Liver (tissue), 3 donors: ENCODE data around the gene KCNA1.

Experiments
- GABPA ChIP-seq, 2 donors: IDR thresholded peaks in 1 of 2; conservative IDR thresholded peaks in 1 of 2; 2 replicates each; pipeline ENCODE4 v1.6.1; 2016; ENCODE audit warnings: antibody characterized with exemption in 2 of 2, mild to moderate bottlenecking in 1 of 2, moderate library complexity in 1 of 2
- HNF4G ChIP-seq: IDR thresholded peaks from 2 replicates; pipeline ENCODE4 v1.6.1; 2016; ENCODE audit warnings: antibody characterized with exemption
- JUND ChIP-seq, 2 donors: IDR thresholded peaks; 2 replicates each; pipeline ENCODE4 v1.6.1; 2016; ENCODE audit warnings: antibody characterized with exemption in 2 of 2
- RAD21 ChIP-seq, 2 donors: IDR thresholded peaks; 2 replicates each; pipeline ENCODE4 v1.6.1; 2016; ENCODE audit warnings: antibody characterized with exemption in 2 of 2, mild to moderate bottlenecking in 2 of 2
- YY1 ChIP-seq: IDR thresholded peaks from 2 replicates; pipeline ENCODE4 v1.6.1; 2016; ENCODE audit warnings: antibody characterized with exemption, mild to moderate bottlenecking
- TF ChIP-seq, protein P1 (sequence below): fragments of 150-350 bp; IDR thresholded peaks from 2 replicates; pipeline ENCODE4 v1.5.1; 2017; ENCODE audit warnings: improper control_type of control experiment, low read depth, low read length; ENCODE audit not compliant: missing input control
- TF ChIP-seq, protein P2 (sequence below): IDR thresholded peaks from 2 replicates; pipeline ENCODE4 v1.6.1; 2016; ENCODE audit warnings: antibody characterized with exemption, mild to moderate bottlenecking
- TF ChIP-seq, protein P3 (sequence below): IDR thresholded peaks from 2 replicates; pipeline ENCODE4 v1.6.1; 2016; ENCODE audit warnings: antibody characterized with exemption
- donor health status: healthy.
- donor health status: healthy.

DNA sequence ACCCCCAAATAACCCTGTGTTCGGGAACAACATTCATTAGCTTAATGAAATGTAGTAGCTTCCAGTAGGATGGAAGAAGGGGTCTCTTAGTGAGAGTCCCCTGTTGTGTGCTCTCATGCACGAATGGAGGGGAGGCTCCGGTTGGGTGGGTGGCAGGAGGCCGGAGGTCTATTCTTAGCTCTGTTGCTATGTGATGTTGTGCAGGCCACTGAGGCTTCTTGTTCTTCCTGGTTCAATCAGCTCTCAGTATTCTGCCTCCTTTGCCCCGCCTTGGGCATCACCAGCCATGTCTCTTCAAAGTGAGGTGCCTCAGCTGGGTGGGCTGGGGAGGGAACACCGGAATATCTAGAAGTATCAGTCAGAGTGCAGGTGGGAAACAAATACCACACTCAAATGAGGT lies 50.8 kb downstream of the KCNA1 start:
- TF ChIP-seq, protein P1, sequence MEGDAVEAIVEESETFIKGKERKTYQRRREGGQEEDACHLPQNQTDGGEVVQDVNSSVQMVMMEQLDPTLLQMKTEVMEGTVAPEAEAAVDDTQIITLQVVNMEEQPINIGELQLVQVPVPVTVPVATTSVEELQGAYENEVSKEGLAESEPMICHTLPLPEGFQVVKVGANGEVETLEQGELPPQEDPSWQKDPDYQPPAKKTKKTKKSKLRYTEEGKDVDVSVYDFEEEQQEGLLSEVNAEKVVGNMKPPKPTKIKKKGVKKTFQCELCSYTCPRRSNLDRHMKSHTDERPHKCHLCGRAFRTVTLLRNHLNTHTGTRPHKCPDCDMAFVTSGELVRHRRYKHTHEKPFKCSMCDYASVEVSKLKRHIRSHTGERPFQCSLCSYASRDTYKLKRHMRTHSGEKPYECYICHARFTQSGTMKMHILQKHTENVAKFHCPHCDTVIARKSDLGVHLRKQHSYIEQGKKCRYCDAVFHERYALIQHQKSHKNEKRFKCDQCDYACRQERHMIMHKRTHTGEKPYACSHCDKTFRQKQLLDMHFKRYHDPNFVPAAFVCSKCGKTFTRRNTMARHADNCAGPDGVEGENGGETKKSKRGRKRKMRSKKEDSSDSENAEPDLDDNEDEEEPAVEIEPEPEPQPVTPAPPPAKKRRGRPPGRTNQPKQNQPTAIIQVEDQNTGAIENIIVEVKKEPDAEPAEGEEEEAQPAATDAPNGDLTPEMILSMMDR, result no peak
- TF ChIP-seq, protein P2, sequence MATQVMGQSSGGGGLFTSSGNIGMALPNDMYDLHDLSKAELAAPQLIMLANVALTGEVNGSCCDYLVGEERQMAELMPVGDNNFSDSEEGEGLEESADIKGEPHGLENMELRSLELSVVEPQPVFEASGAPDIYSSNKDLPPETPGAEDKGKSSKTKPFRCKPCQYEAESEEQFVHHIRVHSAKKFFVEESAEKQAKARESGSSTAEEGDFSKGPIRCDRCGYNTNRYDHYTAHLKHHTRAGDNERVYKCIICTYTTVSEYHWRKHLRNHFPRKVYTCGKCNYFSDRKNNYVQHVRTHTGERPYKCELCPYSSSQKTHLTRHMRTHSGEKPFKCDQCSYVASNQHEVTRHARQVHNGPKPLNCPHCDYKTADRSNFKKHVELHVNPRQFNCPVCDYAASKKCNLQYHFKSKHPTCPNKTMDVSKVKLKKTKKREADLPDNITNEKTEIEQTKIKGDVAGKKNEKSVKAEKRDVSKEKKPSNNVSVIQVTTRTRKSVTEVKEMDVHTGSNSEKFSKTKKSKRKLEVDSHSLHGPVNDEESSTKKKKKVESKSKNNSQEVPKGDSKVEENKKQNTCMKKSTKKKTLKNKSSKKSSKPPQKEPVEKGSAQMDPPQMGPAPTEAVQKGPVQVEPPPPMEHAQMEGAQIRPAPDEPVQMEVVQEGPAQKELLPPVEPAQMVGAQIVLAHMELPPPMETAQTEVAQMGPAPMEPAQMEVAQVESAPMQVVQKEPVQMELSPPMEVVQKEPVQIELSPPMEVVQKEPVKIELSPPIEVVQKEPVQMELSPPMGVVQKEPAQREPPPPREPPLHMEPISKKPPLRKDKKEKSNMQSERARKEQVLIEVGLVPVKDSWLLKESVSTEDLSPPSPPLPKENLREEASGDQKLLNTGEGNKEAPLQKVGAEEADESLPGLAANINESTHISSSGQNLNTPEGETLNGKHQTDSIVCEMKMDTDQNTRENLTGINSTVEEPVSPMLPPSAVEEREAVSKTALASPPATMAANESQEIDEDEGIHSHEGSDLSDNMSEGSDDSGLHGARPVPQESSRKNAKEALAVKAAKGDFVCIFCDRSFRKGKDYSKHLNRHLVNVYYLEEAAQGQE, result no peak
- TF ChIP-seq RAD21 (IDR thresholded peaks at IDR 0.05) (no peak), HNF4G (no peak), GABPA (IDR thresholded peaks at IDR 0.05 in 1 of 2, conservative IDR thresholded peaks at IDR 0.05 in 1 of 2) (no peak), JUND (IDR thresholded peaks at IDR 0.05) (no peak), YY1 (no peak)
- TF ChIP-seq, protein P3, sequence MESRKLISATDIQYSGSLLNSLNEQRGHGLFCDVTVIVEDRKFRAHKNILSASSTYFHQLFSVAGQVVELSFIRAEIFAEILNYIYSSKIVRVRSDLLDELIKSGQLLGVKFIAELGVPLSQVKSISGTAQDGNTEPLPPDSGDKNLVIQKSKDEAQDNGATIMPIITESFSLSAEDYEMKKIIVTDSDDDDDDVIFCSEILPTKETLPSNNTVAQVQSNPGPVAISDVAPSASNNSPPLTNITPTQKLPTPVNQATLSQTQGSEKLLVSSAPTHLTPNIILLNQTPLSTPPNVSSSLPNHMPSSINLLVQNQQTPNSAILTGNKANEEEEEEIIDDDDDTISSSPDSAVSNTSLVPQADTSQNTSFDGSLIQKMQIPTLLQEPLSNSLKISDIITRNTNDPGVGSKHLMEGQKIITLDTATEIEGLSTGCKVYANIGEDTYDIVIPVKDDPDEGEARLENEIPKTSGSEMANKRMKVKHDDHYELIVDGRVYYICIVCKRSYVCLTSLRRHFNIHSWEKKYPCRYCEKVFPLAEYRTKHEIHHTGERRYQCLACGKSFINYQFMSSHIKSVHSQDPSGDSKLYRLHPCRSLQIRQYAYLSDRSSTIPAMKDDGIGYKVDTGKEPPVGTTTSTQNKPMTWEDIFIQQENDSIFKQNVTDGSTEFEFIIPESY, result no peak
